HEK293T (cell line): ENCODE results near the gene PLXNB1.

ENCODE experiments used
- NFRKB ChIP-seq: fragments of 450-650 bp; IDR thresholded peaks from 2 replicates; pipeline ENCODE4 v1.6.1; 2016; ENCODE audit warnings: mild to moderate bottlenecking, moderate library complexity
- SP1 ChIP-seq: fragments of 450-650 bp; IDR thresholded peaks from 2 replicates; pipeline ENCODE4 v1.6.1; 2017
- TARDBP ChIP-seq: fragments of 450-650 bp; IDR thresholded peaks from 2 replicates; pipeline ENCODE4 v1.6.1; 2016
- ZNF384 ChIP-seq: fragments of 450-650 bp; IDR thresholded peaks from 2 replicates; pipeline ENCODE4 v1.6.1; 2016

GRCh38 chr3:48465531-48466378 is 35.9 kb upstream of the PLXNB1 start:
- TF ChIP-seq TARDBP (no peak), NFRKB (no peak), SP1 (no peak), ZNF384 (no peak)
